HUDEP-2 (cell line): ENCODE data around the gene MICU1.

ENCODE experiments used
- DNase-seq, 76 experiments: peaks; one replicate each; lab custom pipeline; 2025; ENCODE audit not compliant: unreplicated experiment in 76 of 76; lab: John Stamatoyannopoulos, UW

Gene MICU1

DNA sequence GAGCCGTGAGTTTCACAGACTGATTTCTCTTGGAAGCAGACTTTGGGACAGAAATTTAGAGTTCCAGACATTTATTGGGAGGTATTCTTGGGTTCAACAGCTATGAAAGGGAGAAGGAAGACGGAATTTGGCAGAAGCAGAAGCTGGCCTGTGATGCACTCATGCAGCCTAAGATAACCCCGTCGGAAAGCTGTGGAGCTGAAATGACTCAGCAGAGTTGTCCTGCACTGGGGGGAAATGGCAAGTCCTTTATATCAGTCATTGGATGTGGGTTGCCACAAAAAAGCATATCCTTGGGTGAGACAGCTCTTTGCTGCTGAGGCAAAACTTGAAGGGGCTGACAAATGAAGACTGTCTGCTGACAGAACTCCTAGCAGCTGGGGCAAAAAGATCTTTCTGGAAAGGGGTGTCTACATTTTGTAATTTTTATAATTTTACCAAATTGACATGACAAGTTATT is 11.5 kb upstream of the MICU1 start:
- DNase-seq: peak in 72 of 76 experiments; percentile 5 to 84 (median 57)

DNA sequence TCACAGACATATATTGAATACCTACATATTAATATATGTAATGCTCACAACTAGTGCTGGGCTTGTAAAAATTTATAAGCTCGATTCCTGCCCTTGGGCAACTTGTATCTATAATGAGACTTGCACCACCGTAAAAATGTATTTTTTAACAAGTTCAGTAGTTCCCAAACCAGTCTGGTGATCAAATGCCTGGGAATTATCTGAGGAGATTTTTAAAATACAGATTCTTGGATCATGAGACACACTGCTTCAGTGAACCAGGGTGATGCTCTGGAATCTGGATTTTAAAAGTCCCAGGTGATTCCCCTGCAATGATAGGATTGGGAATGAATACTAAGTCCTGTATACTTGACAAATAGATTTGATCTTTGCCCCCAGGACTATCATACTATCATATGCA is 4.3 kb upstream of the MICU1 start:
- DNase-seq: no peak

DNA sequence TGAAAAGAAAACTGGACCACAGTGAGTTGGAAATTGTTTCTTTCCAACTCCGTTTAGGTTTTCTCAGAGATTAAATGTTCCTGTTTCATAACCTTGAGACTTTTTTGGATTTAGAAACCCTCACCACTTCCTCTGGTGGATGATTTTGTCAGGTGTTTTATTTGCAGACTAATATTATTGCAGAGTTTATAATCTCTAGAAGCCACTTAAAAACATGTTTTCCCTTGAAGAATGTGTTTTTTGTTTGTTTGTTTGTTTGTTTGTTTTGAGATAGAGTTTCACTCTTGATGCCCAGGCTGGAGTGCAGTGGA is 520 bp upstream of the MICU1 start:
- no peak for DNase-seq

DNA sequence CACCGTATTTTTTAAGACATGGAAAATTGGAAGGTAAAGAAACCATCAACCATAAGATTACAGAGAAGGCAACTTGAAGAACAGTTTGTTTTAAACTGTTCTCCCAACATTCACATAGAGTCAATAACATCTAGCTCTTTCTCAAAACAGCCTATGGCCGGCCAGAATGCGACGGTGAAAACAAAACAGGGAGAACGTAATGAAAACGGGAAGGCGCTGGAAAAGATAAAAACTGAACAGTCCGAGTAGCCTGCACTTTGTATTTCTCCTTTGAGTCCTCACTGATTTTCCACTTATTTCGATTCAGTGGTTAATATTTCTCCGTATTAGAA is 637 bp downstream of the MICU1 start:
- peak in 1 of 76 experiments; percentile 36 for DNase-seq

DNA sequence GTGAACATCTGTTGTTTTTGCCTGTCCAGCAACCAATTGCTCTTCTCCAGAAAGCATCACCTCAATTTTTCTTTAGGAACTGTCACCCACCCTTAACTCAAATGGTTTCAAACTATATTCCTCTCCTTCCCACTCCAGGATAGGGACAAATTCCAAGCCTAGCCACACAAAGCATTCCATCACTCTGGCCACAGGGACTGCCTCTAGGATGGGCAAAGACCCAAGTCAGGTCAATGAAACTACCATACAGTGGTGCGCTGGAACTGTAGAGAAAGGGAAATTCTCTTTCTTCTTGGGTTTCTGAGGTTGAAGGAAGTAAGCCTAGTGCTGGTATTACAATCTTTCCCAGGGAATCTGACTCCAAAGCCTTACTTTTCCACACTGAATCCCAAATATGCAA is 3.6 kb downstream of the MICU1 start:
- no peak for DNase-seq

DNA sequence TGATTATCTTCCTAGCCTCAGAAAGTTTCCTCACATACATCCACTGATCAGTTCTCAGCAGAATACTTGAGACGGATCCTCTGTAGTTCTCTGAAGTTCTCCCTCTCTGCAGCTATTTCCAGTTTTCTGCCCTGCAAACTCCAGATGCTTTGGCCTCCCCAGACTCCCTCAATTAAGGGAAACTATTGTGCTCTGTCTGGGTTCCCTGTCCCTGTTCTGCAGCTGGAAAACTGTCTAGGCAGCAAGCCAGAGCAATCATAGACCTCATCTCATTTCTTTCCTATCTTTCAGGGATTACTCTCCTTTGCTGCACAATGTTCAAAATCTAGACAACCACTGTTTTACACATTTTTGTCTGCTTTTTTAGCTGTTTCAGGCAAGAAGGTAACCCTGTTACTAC is 9.2 kb downstream of the MICU1 start:
- no peak for DNase-seq

DNA sequence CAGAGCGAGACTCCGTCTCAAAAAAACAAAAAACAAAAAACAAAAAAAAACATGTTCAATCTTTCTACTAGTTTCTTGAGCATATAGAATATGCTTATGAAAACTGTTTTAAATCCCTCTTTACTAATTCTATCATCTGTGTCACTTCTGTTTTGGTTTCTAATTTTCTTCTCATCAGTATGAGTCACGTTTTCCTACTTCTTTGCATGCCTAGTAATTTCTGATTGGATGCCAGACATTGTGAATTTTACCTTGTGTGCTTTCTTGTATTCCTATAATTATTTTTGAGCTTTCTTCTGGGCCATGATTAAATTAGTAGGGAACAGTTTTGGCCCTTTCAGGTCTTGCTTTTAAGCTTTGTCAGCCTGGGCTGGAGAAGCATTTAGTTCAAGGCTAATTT is 9.9 kb downstream of the MICU1 start:
- DNase-seq: no peak

DNA sequence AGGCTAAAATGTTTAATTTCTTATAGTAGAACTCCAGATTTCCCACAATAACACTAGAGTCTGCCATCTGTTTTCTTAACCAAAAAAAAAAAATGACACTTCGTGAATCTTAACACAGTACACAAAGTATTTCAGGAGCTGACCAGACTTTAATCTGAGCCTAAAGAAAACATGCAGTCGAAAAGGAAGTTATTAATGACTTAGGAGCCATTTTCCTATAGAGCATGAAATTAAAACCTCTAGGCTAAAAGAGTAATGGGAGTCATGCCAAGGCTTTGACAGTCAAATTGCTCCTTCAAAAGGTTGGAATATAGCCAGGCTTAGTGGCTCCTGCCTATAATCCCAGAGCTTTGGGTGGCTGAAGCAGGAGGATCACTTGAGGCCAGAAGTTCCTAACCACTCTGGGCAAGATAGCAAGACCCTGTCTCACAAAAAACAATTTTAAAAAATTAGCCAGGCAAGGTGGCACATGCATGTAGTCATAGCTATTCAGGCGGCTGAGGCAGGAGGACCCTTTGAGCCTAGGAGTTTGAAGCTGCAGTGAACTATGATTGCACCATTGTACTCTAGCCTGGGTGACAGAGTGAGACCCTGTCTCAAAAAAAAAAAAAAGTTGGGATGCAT is 13.6 kb downstream of the MICU1 start:
- no peak for DNase-seq

DNA sequence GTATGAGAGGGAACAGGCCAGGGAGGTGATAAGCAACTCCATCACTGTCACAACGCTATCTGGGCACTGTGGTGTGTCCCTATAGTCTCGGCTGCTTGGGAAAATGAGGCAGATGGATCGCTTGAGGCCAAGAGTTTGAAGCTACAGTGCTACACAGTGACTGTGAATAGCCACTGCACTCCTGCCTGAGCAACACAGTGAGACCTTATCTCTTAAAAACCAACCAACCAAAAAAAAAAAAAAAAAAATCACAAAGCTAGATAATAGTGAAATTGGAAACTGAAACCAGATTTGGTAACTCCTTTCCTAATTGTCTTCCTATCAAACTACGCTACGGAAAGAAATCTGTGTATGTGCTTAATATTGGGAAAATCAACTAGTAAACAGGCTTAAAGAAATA is 14.1 kb downstream of the MICU1 start:
- DNase-seq: no peak

DNA sequence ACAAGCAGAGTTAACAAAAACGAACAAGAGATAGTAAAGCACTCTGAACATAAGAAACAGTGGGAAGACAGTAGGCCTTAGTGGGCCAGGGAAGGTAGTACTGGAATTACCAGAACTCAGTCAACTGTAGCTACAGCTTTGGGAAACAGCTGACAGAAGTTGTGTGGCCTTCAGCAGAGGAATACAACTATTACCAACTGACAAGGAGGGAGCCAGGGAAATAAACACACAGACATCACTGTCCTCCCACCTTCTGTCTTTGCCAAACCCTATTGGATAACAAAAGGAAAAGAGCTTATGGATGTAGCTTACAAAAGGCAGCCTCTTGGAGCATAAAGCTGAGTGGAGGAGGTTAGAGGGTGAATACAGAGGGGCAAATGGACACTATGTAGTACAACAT is 15.4 kb downstream of the MICU1 start:
- no peak for DNase-seq

DNA sequence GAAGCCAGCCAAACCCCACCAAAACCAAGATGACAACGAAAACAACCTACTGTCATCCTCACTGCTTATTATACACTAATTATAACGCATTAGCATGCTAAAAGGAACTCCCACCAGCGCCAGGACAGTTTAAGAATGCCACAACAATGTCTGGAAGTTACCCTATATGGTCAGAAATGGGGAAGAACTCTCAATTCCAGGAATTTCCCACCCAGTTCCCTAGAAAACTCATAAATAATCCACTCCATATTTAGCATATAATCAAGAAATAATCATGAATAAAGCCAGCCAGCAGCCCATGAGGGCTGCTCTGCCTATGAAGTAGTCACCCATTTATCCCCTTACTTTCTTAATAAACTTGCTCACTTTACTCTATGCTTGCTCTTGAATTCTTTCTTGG is 20.8 kb downstream of the MICU1 start:
- no peak for DNase-seq

DNA sequence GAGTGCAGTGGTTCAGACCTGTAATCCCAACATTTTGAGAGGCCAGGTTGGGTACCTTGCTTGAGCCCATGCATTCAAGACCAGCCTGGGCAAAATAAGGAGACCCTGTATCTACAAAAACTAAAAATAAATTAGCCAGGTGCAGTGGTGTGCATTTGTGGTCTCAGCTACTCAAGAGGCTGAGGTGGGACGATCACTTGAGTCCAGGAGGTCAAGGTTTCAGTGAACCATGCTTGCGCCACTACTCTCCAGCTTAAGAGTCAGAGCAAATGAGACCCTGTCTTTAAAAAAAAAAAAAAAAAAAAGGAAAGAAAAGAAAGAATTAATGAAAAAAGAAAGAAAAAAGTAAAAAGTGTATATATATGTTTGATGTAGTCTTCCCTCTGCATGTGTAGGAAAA is 24.7 kb downstream of the MICU1 start:
- DNase-seq: no peak

DNA sequence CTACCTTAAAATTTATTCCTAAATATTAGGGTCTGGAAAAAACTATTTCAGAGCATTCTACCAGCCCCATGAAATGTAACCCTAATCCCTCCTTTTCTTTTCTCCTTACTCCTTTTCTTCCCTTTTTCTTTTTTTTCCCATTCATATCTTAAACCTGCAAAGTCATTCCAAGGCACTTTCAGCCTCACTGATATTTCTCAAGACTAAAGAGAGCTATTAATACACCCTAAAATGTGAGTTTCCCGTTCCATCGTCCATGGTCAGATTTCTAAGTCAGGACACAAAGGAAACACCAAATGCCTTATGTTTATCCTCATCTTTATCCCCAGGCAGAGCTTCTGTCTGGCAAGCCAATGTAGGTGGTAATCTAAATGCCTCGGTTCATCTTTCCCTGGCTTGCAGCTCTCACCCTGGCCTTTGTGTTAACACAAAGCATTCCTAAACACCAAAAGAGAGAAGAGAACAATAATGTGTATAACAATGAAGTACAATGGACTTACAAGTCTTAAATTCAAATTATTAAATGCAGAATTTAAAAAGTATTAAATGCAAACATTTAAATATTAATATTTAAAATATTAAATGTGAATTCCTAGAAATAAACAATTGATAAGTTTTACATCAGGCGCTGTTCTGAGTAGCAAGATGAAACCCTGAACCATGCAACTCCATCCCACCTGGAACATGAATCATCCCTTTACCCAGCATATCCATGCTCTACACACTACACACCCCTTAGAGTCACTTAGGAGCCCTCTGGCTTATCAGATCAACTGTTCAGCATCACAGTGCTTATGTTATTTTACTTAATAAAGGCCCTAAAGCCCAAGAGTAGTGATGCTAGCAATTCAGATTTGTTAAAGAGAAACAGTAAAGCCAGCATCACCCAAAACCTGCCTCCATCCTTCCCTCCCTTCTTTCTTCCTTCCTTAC is 26.8 kb downstream of the MICU1 start:
- no peak for DNase-seq

DNA sequence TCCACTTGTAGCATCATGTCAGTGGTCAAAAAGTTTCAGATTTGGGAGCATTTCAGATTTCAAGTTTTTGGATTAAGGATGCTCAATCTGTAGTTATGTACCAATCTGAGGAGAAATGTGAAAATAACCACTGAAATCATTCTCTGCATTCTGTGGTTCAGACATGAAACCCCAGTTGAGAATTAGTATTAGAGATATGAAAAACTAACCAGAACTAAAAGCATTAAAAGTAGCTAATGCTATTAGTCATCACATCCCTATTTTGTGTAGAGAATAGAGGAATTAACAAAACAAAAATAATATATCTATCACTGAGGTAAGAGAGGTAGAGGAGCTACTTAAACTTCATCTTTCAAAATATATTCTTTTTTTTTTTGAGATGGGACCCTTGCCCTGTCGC is 28.0 kb downstream of the MICU1 start:
- no peak for DNase-seq

DNA sequence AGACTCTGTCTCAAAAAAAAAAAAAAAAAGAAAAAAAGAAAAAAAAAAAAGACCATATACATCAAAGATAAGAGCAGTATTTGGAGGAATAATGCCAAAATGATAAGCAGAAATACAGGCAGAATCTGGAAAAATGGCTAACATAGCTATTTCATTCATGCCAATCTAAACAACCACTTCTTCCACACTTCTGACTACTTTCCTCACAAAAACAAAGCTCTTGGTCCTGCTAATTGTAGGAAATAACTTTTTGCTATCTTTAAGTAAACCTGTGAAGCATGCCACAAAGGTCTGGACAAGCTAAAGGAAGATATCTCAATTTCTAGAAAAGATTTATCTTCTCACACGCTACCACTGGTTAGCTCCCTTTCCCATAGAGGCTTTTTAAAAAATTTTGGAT is 30.4 kb downstream of the MICU1 start:
- DNase-seq: no peak

DNA sequence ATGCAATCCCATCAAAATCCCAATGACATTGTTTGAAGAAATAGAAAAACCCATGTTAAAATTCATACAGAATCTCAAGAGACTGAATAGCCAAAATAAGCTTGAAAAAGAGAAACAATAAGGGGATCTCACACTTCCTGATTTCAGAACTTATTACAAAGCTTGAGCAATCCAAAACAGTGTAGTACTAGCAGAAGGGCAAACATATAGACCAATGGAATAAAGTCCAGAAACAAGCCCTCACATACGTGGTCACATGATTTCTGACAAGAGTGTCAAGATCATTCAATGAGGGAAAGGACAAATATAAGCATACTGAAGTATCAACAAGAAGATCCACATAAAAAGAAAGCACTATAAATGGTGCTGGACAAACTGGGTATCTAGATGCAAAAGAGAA is 31.9 kb downstream of the MICU1 start:
- no peak for DNase-seq

DNA sequence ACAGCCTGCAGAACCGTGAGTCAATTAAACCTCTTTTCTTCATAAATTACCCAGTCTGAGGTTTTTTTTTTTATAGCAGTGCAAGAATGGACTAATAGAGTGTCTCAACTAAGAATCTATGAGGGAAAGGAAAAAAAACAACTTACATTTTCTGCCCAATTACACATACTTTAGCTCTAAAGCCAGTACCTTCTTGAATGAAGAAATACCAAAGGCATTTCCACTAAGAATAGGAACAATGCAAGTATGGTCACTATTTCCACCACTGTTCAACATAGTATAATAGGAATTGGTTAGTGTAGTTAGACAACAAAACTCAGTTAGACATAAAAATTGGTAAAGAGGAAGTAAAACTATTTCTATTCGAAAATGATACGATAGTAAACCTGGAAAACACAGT is 37.6 kb downstream of the MICU1 start:
- no peak for DNase-seq

DNA sequence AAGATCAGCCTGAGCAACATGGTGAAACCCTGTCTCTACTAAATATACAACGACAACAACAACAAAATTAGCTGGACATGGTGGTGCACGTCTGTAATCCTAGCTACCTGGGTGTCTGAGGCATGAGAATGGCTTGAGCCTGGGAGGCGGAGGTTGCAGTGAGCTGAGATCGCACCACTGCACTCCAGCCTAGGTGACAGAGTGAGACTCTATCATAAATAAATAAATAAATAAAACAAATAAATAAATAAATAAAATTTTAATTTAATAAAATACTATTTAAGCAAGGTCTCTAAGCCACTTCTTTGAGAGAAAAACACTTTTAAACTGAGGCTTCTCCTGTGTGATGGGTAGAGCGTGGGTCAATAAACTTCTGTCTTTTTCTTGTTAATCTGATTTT is 38.3 kb downstream of the MICU1 start:
- DNase-seq: no peak

DNA sequence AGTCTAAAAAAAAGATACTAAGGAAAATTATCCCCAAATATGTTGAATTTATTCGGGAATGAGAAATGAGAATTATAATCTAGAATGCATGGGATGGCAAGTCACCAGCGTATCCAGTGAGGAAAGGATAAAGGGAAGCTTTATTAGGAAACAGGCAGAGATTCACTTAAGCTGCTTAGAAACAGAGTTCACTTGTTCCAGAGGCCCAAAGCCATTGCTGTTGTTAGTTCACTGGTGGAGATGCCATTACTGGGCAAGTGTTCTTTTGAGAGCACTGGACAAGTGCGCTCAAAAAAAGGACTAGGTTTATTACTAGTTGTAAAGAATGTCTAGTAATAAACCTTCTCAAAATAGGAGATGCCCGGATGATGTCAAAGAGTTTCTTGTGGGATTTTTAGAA is 51.2 kb downstream of the MICU1 start:
- DNase-seq: no peak

DNA sequence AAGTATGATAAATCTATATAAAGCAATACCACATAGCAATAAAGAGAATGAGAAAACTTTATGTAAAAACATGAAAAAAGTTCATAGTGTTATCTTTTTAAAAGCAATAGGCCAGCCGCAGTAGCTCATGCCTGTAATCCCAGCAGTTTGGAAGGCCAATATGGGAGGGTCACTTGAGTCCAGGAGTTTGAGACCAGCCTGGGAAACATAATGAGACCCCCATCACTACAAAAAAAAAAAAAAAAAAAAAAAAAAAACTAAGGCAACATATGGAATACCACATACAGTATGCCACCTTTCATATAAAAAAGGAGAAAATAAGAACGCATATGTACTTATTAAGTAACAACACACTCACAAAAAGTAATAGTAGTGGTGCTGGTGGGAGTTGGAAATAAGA is 52.8 kb downstream of the MICU1 start:
- DNase-seq: no peak

DNA sequence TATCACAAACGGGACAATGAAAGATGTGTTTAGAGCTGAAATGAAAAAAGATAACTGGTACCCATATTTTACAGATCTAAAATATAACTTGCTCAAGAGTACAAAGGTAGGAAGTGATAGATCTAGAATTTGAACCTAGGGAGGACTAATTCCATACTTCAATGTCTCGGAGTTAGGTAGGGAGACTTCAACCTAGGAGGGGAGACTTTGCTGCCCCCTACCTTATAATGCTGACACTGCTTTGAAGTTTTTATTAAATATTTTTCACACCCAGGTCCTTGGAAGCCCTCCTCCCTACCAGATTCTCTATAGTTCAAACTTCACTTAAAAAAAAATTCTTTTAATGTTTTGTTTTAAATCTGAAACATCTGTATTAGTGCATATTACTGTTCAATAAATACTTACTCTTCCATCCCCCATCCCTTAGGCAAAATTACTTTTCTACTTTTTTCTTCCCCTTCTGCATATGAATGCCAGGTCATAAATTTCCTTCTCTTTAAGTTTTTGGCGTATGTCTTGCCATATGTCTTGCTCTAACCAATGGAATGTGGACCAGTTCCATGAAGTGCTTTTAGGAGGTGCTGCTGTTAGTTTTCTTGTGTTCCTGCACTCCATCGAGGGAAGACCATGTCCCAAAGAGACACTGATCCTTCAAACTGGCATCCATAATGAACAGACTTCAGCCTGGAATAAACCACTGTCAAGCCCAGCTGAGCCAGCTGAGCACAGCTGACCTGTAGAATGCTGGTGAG is 57.8 kb downstream of the MICU1 start:
- peak in 1 of 76 experiments; percentile 3 for DNase-seq

DNA sequence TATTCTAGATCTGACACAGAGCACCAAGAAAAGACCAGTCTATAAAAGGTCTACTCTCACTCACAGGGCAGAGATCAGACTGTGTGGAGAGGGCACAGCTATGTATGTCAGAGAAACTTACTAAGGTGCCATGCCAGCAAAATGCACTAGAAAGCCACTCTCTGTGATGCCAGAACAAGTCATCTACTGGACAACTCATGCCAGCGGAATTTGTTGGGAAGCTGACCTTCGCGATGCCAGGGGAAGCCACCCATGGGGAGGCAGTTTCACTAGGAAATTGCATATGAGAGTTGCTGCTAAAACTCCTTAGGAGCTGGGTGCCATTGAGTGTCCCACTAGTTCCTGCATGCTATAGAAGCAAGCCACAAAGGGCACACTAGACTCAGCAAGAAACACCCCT is 58.5 kb downstream of the MICU1 start:
- DNase-seq: no peak
